HG03354 (cell line): ENCODE measurements around the gene TRIM67.

Experiments used
- ATAC-seq: cut with Tn5 transposase; IDR thresholded peaks from one replicate; pipeline ENCODE4 v1.9.1; 2021; ENCODE audit warnings: mild to moderate bottlenecking; ENCODE audit not compliant: unreplicated experiment, poor library complexity, severe bottlenecking

Gene TRIM67

GRCh38 chr1:231219422-231220401 is 57.9 kb downstream of the TRIM67 start:
- no peak for ATAC-seq

- ATAC-seq = no peak
Measured at GRCh38 chr1:231220801-231221200, 58.9 kb downstream of the TRIM67 start.

GRCh38 chr1:231226156-231226555 is 64.3 kb downstream of the TRIM67 start:
- no peak for ATAC-seq

- no peak for ATAC-seq
Measured at GRCh38 chr1:231231511-231231910, 69.7 kb downstream of the TRIM67 start.

- peak; percentile 87 for ATAC-seq
Measured at GRCh38 chr1:231232870-231233734, 71.2 kb downstream of the TRIM67 start.

- ATAC-seq = no peak
Measured at GRCh38 chr1:231233735-231234417, 72.0 kb downstream of the TRIM67 start.

- no peak for ATAC-seq
Measured at GRCh38 chr1:231234506-231234905, 72.6 kb downstream of the TRIM67 start.

- ATAC-seq = no peak
Measured at GRCh38 chr1:231235526-231236207, 73.8 kb downstream of the TRIM67 start.

- ATAC-seq = no peak
Measured at GRCh38 chr1:231236208-231236591, 74.3 kb downstream of the TRIM67 start.

- no peak for ATAC-seq
Measured at GRCh38 chr1:231236938-231237337, 75.1 kb downstream of the TRIM67 start.

GRCh38 chr1:231238298-231238697 is 76.4 kb downstream of the TRIM67 start:
- ATAC-seq = no peak

GRCh38 chr1:231240531-231240882 is 78.6 kb downstream of the TRIM67 start:
- peak; percentile 11 for ATAC-seq

- peak; percentile 96 for ATAC-seq
Measured at GRCh38 chr1:231240883-231241735, 79.3 kb downstream of the TRIM67 start, which contains the start of gene GNPAT. Gene GNPAT, plus strand, starts transcription at chr1:231241212. Its CDS starts 167 bp downstream, at chr1:231241379.

GRCh38 chr1:231241750-231242149 is 79.9 kb downstream of the TRIM67 start:
- ATAC-seq = no peak

- ATAC-seq = no peak
Measured at GRCh38 chr1:231242516-231243198, 80.8 kb downstream of the TRIM67 start.

- ATAC-seq = no peak
Measured at GRCh38 chr1:231248778-231249177, 86.9 kb downstream of the TRIM67 start.

- no peak for ATAC-seq
Measured at GRCh38 chr1:231252336-231252735, 90.5 kb downstream of the TRIM67 start.

- ATAC-seq = no peak
Measured at GRCh38 chr1:231260351-231260750, 98.5 kb downstream of the TRIM67 start.
